ENCODE measurements around the gene RP2. TPM values are rescaled to one million over a fixed set of nuclear protein-coding genes. Genes with fewer than 3 reads are reported as not detected.
A peak's percentile ranks its signal among the peaks of the same experiment; 100 is the strongest.

The RP2 gene
- total and polyA plus RNA-seq, 4 donors, result 3.2 to 11.5 (median 7.3) TPM

- Histone ChIP-seq H3K36me3 (ENCODE audit: control insufficient read depth in 4 of 4, insufficient read depth in 3 of 4, low read depth in 1 of 4, low read length in 3 of 4) (no peaks in the 10 kb centered on the region), H3K9me3 (ENCODE audit: control insufficient read depth in 4 of 4, low read length in 3 of 4) (no peaks in the 10 kb centered on the region), H3K4me1 (ENCODE audit: control insufficient read depth in 4 of 4, insufficient read depth in 4 of 4, low read length in 3 of 4) (peaks cover 0 to under 1% (median 0%) of the 10 kb centered on the region in 4 donors), H3K27ac (ENCODE audit: low read depth in 1 of 2, low read length in 2 of 2) (no peak overlapping the region), H3K27me3 (ENCODE audit: control insufficient read depth in 4 of 4, insufficient read depth in 4 of 4, low read length in 3 of 4) (no peaks in the 10 kb centered on the region), H3K4me3 (ENCODE audit: low read depth in 1 of 3, low read length in 3 of 3) (no peak overlapping the region), H3K9ac (ENCODE audit: low read depth in 1 of 2, low read length in 2 of 2) (no peak overlapping the region)
- TF ChIP-seq ATF3 (IDR thresholded peaks at IDR 0.05), result no peak
- no peak for TF ChIP-seq EGR1 (IDR thresholded peaks at IDR 0.05; ENCODE audit: low read depth in 2 of 2)
- no peak for TF ChIP-seq FOXA1 (IDR thresholded peaks at IDR 0.05)
- TF ChIP-seq HNF4G (IDR thresholded peaks at IDR 0.05), result no peak
- TF ChIP-seq GABPA (IDR thresholded peaks at IDR 0.05 in 1 of 2, conservative IDR thresholded peaks at IDR 0.05 in 1 of 2), result no peak
- no peak for TF ChIP-seq TAF1 (conservative IDR thresholded peaks at IDR 0.05)
- TF ChIP-seq RXRA (IDR thresholded peaks at IDR 0.05), result no peak
- TF ChIP-seq, protein P1, sequence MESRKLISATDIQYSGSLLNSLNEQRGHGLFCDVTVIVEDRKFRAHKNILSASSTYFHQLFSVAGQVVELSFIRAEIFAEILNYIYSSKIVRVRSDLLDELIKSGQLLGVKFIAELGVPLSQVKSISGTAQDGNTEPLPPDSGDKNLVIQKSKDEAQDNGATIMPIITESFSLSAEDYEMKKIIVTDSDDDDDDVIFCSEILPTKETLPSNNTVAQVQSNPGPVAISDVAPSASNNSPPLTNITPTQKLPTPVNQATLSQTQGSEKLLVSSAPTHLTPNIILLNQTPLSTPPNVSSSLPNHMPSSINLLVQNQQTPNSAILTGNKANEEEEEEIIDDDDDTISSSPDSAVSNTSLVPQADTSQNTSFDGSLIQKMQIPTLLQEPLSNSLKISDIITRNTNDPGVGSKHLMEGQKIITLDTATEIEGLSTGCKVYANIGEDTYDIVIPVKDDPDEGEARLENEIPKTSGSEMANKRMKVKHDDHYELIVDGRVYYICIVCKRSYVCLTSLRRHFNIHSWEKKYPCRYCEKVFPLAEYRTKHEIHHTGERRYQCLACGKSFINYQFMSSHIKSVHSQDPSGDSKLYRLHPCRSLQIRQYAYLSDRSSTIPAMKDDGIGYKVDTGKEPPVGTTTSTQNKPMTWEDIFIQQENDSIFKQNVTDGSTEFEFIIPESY (IDR thresholded peaks at IDR 0.05), result no peak
- no peak for TF ChIP-seq RAD21 (IDR thresholded peaks at IDR 0.05)
- TF ChIP-seq, protein P2, sequence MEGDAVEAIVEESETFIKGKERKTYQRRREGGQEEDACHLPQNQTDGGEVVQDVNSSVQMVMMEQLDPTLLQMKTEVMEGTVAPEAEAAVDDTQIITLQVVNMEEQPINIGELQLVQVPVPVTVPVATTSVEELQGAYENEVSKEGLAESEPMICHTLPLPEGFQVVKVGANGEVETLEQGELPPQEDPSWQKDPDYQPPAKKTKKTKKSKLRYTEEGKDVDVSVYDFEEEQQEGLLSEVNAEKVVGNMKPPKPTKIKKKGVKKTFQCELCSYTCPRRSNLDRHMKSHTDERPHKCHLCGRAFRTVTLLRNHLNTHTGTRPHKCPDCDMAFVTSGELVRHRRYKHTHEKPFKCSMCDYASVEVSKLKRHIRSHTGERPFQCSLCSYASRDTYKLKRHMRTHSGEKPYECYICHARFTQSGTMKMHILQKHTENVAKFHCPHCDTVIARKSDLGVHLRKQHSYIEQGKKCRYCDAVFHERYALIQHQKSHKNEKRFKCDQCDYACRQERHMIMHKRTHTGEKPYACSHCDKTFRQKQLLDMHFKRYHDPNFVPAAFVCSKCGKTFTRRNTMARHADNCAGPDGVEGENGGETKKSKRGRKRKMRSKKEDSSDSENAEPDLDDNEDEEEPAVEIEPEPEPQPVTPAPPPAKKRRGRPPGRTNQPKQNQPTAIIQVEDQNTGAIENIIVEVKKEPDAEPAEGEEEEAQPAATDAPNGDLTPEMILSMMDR (IDR thresholded peaks at IDR 0.05; ENCODE audit: low read depth, low read length, missing input control), result no peak
- TF ChIP-seq SP1 (IDR thresholded peaks at IDR 0.05), result no peak
- TF ChIP-seq JUND (IDR thresholded peaks at IDR 0.05), result no peak
- no peak for DNase-seq (ENCODE audit: low spot score)
Observed at GRCh38 chrX:46898207-46898606, 61.4 kb downstream of the RP2 start.

- Histone ChIP-seq H3K4me1 (ENCODE audit: control insufficient read depth in 4 of 4, insufficient read depth in 4 of 4, low read length in 3 of 4) (peaks cover 0 to 11% (median 0%) of the 10 kb centered on the region in 4 donors), H3K9ac (ENCODE audit: low read depth in 1 of 2, low read length in 2 of 2) (no peak overlapping the region), H3K27me3 (ENCODE audit: control insufficient read depth in 4 of 4, insufficient read depth in 4 of 4, low read length in 3 of 4) (no peaks in the 10 kb centered on the region), H3K9me3 (ENCODE audit: control insufficient read depth in 4 of 4, low read length in 3 of 4) (no peaks in the 10 kb centered on the region), H3K36me3 (ENCODE audit: control insufficient read depth in 4 of 4, insufficient read depth in 3 of 4, low read depth in 1 of 4, low read length in 3 of 4) (no peaks in the 10 kb centered on the region), H3K4me3 (ENCODE audit: low read depth in 1 of 3, low read length in 3 of 3) (peak overlapping the region; percentile 37 to 50 (median 46)), H3K27ac (ENCODE audit: low read depth in 1 of 2, low read length in 2 of 2) (peak overlapping the region in 1 of 2 donors; percentile 11)
- no peak for TF ChIP-seq EGR1 (IDR thresholded peaks at IDR 0.05; ENCODE audit: low read depth in 2 of 2)
- TF ChIP-seq, protein P2 (IDR thresholded peaks at IDR 0.05; ENCODE audit: low read depth, low read length, missing input control), result peak; percentile 47
- peak; percentile 4 for TF ChIP-seq SP1 (IDR thresholded peaks at IDR 0.05)
- TF ChIP-seq FOXA1 (IDR thresholded peaks at IDR 0.05), result no peak
- TF ChIP-seq YY1 (IDR thresholded peaks at IDR 0.05), result no peak
- no peak for TF ChIP-seq REST (IDR thresholded peaks at IDR 0.05)
- TF ChIP-seq RXRA (IDR thresholded peaks at IDR 0.05), result peak in 1 of 2 donors; percentile 28
- TF ChIP-seq, protein P3, sequence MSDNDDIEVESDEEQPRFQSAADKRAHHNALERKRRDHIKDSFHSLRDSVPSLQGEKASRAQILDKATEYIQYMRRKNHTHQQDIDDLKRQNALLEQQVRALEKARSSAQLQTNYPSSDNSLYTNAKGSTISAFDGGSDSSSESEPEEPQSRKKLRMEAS (IDR thresholded peaks at IDR 0.05), result peak; percentile 41
- TF ChIP-seq, protein P1 (IDR thresholded peaks at IDR 0.05), result no peak
- peak; percentile 11 to 12 for TF ChIP-seq HNF4A (conservative IDR thresholded peaks at IDR 0.05)
- TF ChIP-seq RAD21 (IDR thresholded peaks at IDR 0.05), result peak; percentile 79 to 83
- WGBS, result 1% methylated on average over 14 of the region's 14 CpGs
- peak; percentile 60 for DNase-seq (ENCODE audit: low spot score)
Observed at GRCh38 chrX:46903458-46904242, 66.8 kb downstream of the RP2 start.
